Esophagus squamous epithelium (tissue), 5 donors: ENCODE measurements around the gene ITGB2. TPM values are rescaled to one million over a fixed set of nuclear protein-coding genes. Genes with fewer than 3 reads are reported as not detected.

ENCODE experiments used
- DNase-seq: peaks from one replicate; lab custom pipeline; 2025; lab: John Stamatoyannopoulos, UW
- H3K27ac ChIP-seq, 4 donors: fragments of 200-600 bp; sonication (generic); one replicate each; pipeline ENCODE4 v1.5.1; 2016 to 2019; ENCODE audit warnings: mild to moderate bottlenecking in 1 of 4
- H3K27me3 ChIP-seq, 4 donors: fragments of 200-600 bp; sonication (generic); 1 replicate in 3 of 4; 2 replicates in 1 of 4; pipeline versions ENCODE4 v1.5.1 to v1.6.0; 2017 to 2021; ENCODE audit warnings: antibody characterized with exemption in 1 of 4
- H3K36me3 ChIP-seq, 3 donors: fragments of 200-600 bp; sonication (generic); one replicate each; pipeline ENCODE4 v1.5.1; 2016 to 2019
- H3K4me1 ChIP-seq, 3 donors: fragments of 200-600 bp; sonication (generic); one replicate each; pipeline ENCODE4 v1.5.1; 2017 to 2019
- H3K4me3 ChIP-seq, 4 donors: fragments of 200-600 bp; sonication (generic); 1 replicate in 3 of 4; 2 replicates in 1 of 4; pipeline ENCODE4 v1.5.1; 2016 to 2019; ENCODE audit warnings: mild to moderate bottlenecking in 2 of 4, moderate library complexity in 1 of 4
- H3K9me3 ChIP-seq, 3 donors: fragments of 200-600 bp; sonication (generic); one replicate each; pipeline ENCODE4 v1.5.1; 2016 to 2019
- POLR2A ChIP-seq, 4 donors: fragments of 450-650 bp; IDR thresholded peaks; one replicate each; pipeline ENCODE4 v1.6.1; 2017; ENCODE audit warnings: antibody characterized with exemption in 4 of 4, mild to moderate bottlenecking in 4 of 4, moderate library complexity in 3 of 4
- WGBS, 2 donors: methylation state at CpG; one replicate each; pipeline ENCODE4 v1.1.5; 2018; 5-methylcytosine and 5-hydroxymethylcytosine counted together
- intact Hi-C: fragments of 100-400 bp; cut with DNase I; formaldehyde crosslinking; loops from one replicate; pipeline ENCODE4 v1.15.0; 2022
- total RNA-seq, 4 donors: library from RNA; depleted of rRNA; stranded (reverse); fragments of >200 nt; gene quantifications; one replicate each; pipeline ENCODE4 v1.1.0, GENCODE V29; 2016
- TF ChIP-seq, protein P1 (sequence below), 6 experiments: fragments of 450-650 bp in 4 of 6; fragments of 200-600 bp in 2 of 6; sonication (generic) in 2 of 6; IDR thresholded peaks; one replicate each; pipeline ENCODE4 v1.5.1; 2016 to 2019; ENCODE audit warnings: antibody characterized with exemption in 6 of 6, mild to moderate bottlenecking in 4 of 6, moderate library complexity in 4 of 6
- donor health status: DM: yes; HTN: yes; CAD: no.

Gene ITGB2
- 10 to 100 TPM in 2 of 4 donors, 1 to 10 TPM in 2; 6.6 to 47.1 (median 18.5) TPM for total RNA-seq

DNA sequence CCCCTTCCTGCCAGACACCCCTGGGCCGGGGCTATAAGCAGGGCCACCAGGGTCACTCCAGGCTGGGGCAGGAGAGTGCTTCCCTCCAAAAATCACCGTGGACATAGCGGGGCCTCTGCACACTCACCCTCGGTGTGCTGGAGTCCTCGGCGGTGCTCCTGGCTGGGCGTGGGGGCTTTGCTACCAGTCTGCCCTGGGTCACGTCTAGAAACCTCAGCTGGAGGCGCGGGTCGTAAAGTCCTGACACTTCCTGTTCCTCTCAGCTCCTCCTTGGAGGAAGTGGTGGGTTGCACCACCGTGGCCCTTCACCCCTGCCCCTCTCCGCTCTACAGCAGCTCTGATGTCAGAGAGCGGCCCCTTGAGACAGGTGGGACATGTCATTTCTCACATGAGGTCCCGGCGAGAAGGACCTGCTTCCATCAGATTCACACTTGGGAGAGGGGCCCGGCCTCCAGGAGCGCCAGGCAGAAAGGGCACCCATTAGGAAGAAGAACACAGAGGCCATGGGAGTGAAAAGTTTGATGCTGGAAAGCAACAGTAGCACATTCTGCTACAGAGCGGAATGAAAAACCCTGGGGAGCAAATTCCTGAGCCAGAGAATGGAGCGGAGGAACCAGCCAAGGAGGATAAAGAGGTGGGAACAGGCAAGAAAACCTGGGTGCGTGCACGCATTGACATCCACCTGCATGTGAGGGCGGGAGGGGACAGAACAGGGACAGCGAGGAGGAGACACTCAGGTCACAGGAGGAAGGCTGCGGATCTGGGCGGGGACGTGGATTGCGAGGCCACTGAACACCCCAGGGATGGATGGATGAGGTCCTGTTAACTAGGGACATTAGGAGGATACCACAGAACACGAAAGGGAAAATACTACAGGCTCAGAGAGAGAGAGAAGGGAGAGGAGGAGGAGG lies at the start of gene ITGB2:
ITGB2 (minus strand) TSS at position 206 of the 911 bp plus-strand sequence. CDS start 10,117 bp downstream, outside the sequence.
- peak within 1 kb of the TSS; percentile 15 to 59 (median 41) for H3K4me3 ChIP-seq
- DNase-seq = no peak
- WGBS, 2 donors = 46 to 71% methylated on average over 19 to 21 of the region's 29 CpGs

DNA sequence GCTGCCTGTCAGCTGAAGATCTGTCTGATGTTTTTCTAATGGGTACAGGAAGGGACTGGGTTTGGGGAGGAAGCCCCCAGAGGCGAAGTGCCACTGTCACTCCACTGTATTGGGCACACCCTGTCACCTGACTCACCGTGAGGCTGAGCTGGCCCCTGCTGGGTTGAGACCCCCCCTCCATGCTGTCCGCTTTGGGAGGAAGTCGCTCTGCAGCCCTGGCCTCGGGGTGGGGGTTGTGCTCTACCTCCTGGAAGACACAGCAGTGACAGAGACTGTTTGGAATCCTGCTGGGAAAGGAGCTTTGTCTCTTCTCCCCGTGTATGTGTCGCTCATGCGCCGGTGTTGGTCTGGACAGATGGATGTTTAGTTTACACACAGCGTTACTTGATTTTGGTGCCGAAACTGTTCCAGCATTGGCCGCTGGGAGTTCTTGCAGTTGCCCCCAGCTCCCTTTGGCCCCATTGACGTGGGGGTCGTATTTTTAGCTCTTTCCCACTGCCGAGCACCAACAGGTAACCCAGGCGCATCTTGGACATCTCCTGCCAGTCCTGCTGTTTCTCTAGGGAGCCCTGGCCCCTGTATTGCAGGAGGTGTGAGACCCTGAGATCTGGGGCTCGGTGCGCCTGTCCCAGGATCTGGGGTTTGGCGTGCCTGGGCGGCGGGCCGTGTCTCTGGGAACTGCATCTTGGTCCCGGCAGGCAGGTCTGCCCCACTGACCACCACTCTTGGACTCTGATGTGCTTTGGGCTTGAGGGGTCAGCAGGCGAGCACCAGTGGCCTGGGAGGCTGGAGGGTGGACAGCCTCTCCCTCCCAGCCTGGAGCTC lies 49.4 kb upstream of the ITGB2 start:
- Histone ChIP-seq H3K27me3 (no peaks in the 10 kb centered on the region), H3K4me1 (peaks cover 19 to 37% (median 25%) of the 10 kb centered on the region in 3 donors), H3K4me3 (no peak overlapping the region), H3K9me3 (no peaks in the 10 kb centered on the region), H3K36me3 (peaks cover 0 to 64% (median 0%) of the 10 kb centered on the region in 3 donors), H3K27ac (peak overlapping the region in 3 of 4 donors; percentile 42 to 64 (median 58))
- intact Hi-C loops = no loop called here
- WGBS, 2 donors = 84 to 95% methylated on average over 12 to 17 of the region's 24 CpGs
- DNase-seq = no peak
- TF ChIP-seq, protein P1, sequence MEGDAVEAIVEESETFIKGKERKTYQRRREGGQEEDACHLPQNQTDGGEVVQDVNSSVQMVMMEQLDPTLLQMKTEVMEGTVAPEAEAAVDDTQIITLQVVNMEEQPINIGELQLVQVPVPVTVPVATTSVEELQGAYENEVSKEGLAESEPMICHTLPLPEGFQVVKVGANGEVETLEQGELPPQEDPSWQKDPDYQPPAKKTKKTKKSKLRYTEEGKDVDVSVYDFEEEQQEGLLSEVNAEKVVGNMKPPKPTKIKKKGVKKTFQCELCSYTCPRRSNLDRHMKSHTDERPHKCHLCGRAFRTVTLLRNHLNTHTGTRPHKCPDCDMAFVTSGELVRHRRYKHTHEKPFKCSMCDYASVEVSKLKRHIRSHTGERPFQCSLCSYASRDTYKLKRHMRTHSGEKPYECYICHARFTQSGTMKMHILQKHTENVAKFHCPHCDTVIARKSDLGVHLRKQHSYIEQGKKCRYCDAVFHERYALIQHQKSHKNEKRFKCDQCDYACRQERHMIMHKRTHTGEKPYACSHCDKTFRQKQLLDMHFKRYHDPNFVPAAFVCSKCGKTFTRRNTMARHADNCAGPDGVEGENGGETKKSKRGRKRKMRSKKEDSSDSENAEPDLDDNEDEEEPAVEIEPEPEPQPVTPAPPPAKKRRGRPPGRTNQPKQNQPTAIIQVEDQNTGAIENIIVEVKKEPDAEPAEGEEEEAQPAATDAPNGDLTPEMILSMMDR (IDR thresholded peaks at IDR 0.05) = no peak
- no peak for TF ChIP-seq POLR2A (IDR thresholded peaks at IDR 0.05)

More for the DNA sequence above, at the start of gene ITGB2:
- TF ChIP-seq, protein P1 (IDR thresholded peaks at IDR 0.05) = no peak
- TF ChIP-seq POLR2A (IDR thresholded peaks at IDR 0.05) = peak in 1 of 4 donors; percentile 27
- Histone ChIP-seq H3K27ac (peak within 1 kb of the TSS in 2 of 4 donors; percentile 57 to 68), H3K4me1 (peaks cover 4 to 40% (median 19%) of the 10 kb centered on the region in 3 donors), H3K27me3 (peaks cover 0 to 40% (median 0%) of the 10 kb centered on the region in 4 donors), H3K36me3 (no peaks in the 10 kb centered on the region), H3K9me3 (no peaks in the 10 kb centered on the region)
- intact Hi-C loops = no loop called here

DNA sequence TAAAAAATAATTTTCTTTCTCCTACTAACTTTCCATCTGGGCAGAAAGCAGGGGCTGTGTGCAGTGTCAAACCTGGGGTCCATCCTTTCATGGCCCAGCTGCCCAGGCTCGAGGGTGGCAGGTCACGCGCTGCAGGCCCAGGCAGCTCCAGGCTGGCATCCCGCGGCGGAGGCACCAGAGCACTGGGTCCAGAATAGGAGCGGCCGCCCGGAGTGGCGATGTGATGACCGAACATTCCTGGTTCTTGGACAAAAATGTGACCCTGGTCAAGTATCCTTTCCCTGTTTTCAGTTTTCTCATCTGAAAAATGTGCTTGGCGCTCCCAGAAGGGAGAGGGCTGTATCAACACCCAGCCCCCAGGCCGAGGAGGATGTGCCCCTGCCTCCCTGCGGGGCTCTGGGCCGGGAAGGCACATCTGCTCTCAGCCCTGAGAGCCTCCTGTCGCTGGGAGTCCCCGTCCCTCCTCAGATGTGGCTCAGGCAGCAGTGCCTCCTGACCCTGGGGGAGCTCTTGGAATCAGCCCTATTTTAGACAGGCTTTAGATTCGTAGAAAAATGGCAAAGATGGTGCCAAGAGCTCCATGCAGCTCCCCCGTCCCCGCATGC lies 48.5 kb upstream of the ITGB2 start:
- Histone ChIP-seq H3K36me3 (peaks cover 0 to 56% (median 0%) of the 10 kb centered on the region in 3 donors), H3K27me3 (no peaks in the 10 kb centered on the region), H3K4me1 (peaks cover 19 to 37% (median 25%) of the 10 kb centered on the region in 3 donors), H3K27ac (peak overlapping the region in 3 of 4 donors; percentile 42 to 64 (median 58)), H3K9me3 (no peaks in the 10 kb centered on the region), H3K4me3 (no peak overlapping the region)
- no peak for TF ChIP-seq POLR2A (IDR thresholded peaks at IDR 0.05)
- TF ChIP-seq, protein P1 (IDR thresholded peaks at IDR 0.05) = no peak
- no peak for DNase-seq
- intact Hi-C loops = no loop called here
- WGBS, 2 donors = 68 to 85% methylated on average over 6 to 12 of the region's 20 CpGs

DNA sequence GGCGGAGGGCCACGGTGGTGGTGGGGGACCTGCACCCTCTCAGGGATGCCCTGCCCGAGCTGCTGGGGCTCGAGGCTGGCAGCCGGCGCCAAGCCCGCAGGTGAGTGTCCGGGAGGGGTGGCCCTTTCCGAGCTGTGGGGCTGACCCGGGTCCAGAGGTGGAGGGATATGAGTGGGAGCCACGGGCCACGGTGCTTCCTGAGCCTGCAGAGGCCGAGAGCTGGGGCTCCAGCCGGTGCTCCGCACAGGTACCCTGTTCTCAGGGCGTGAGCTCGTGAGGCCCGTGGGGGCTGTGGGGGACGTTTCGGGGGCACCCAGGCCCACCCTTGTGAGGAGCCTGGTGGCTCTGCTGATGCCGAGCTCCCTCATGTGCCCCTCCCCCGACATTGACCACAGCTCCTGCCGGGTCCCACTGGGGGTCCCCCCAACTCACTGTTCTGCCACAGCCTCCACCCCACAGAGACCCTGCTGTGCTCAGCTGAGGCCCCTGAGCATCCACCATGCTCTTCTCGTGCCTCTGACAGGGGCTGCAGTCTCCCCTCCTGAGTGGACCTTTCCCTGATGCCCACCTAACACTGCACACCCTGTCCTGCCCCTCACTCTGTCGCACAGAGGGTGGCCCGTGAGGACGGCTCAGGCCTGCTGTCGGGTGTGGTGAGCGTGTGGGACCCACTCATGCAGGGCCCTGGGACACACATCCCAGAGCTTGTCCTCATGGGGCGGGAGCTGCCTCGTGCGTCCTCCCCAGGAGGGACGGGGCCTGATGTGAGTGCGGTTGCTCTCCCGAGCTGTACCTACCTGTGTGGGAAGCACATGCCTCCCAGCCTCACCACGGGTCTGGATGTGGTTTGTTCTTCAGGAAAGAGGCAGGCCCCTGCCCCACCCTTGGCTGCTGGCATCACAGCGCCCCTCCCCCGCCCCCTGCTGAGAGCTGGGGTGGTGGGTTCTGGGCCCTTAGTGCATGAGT lies 46.7 kb upstream of the ITGB2 start:
- Histone ChIP-seq H3K36me3 (peaks cover 0 to 52% (median 0%) of the 10 kb centered on the region in 3 donors), H3K4me3 (peak overlapping the region in 1 of 4 donors; percentile 34), H3K27ac (peak overlapping the region; percentile 30 to 75 (median 55)), H3K27me3 (no peaks in the 10 kb centered on the region), H3K4me1 (peaks cover 19 to 43% (median 28%) of the 10 kb centered on the region in 3 donors), H3K9me3 (no peaks in the 10 kb centered on the region)
- TF ChIP-seq, protein P1 (IDR thresholded peaks at IDR 0.05) = no peak
- no peak for TF ChIP-seq POLR2A (IDR thresholded peaks at IDR 0.05)
- 77 to 83% methylated on average over 2 to 6 of the region's 38 CpGs for WGBS, 2 donors
- DNase-seq = no peak
- intact Hi-C loops = no loop called here
